ENCODE measurements around the gene RTKN2.

GRCh38 chr10:62136931-62137330 lies 131.7 kb downstream of the RTKN2 start:
- TF ChIP-seq, protein P1, sequence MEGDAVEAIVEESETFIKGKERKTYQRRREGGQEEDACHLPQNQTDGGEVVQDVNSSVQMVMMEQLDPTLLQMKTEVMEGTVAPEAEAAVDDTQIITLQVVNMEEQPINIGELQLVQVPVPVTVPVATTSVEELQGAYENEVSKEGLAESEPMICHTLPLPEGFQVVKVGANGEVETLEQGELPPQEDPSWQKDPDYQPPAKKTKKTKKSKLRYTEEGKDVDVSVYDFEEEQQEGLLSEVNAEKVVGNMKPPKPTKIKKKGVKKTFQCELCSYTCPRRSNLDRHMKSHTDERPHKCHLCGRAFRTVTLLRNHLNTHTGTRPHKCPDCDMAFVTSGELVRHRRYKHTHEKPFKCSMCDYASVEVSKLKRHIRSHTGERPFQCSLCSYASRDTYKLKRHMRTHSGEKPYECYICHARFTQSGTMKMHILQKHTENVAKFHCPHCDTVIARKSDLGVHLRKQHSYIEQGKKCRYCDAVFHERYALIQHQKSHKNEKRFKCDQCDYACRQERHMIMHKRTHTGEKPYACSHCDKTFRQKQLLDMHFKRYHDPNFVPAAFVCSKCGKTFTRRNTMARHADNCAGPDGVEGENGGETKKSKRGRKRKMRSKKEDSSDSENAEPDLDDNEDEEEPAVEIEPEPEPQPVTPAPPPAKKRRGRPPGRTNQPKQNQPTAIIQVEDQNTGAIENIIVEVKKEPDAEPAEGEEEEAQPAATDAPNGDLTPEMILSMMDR (IDR thresholded peaks at IDR 0.05): no peak
- no peak for TF ChIP-seq POLR2A (IDR thresholded peaks at IDR 0.05)
